T-helper 2 cell treated with Interferon-gamma antibody and Interleukin-4, amounts not matched to agents 5 μg/mL and 100 μg/mL, for 36 hours (primary cell): Measurements from ENCODE around the gene NDUFB11.

Source experiments
- DNase-seq: peaks from one replicate; pipeline ENCODE4 v3.0.0; 2021; ENCODE audit warnings: low spot score
- H3K27ac Mint-ChIP-seq: one replicate; pipeline ENCODE4 v1.8.0; 2021; ENCODE audit warnings: mild to moderate bottlenecking, mixed read lengths
- H3K27me3 Mint-ChIP-seq: one replicate; pipeline ENCODE4 v1.8.0; 2021; ENCODE audit warnings: low read depth, mixed read lengths
- H3K36me3 Mint-ChIP-seq: one replicate; pipeline ENCODE4 v1.8.0; 2021; ENCODE audit warnings: low read depth, mixed read lengths
- H3K4me1 Mint-ChIP-seq: one replicate; pipeline ENCODE4 v1.8.0; 2021; ENCODE audit warnings: low read depth, mixed read lengths
- H3K4me3 Mint-ChIP-seq: one replicate; pipeline ENCODE4 v1.8.0; 2022; ENCODE audit warnings: mild to moderate bottlenecking, moderate library complexity, mixed read lengths
- H3K9me3 Mint-ChIP-seq: one replicate; pipeline ENCODE4 v1.8.0; 2021; ENCODE audit warnings: mixed read lengths

Gene NDUFB11

DNA sequence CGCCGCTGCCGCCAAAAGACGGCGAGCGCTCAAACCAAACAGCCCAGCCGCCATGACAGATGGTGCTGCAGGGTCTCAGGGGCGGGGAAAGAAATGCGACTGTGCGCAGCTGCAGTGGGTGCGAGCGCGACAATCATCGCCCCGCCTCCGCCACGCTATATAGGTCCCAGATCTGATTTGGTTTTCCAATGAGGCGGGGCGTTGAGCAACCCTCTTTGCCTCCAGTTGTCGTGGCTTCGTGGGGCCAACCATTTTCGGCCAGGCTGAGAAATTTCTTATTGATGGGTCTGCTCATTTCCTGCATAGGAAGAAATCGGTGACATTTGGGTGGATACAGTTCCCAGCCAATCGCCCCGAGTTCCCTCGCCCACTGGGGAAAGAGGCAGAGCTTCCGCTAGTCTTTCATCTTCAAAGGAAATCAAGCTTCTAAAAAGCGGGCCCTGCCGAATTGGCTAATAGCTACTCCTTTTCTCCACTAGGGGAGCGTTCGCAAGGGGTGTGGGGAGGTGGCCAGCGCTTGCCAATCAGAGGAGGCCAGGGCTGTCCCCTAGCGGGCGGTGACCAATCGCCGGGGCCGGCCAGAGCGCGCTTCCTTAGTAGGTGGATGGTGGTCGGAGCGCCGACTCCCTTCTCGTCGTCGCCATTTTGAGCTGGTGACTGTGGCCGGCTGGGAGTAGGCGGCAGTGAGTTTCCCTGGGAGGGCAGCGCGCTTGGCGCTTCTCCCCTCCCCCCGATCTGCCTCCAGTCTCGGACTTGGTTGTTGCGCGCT is at the start of gene NDUFB11, which contains the start of gene RBM10:
NDUFB11 (minus strand) TSS at position 77 of the 769 bp plus-strand sequence; CDS start at position 54, 23 bp downstream.
RBM10 (plus strand) TSS at position 596 of the 769 bp plus-strand sequence. CDS start 2,261 bp downstream, outside the sequence.
- H3K4me1 Mint-ChIP-seq = peaks cover 21% of the 10 kb centered on the region
- no peaks in the 10 kb centered on the region for H3K27me3 Mint-ChIP-seq
- H3K4me3 Mint-ChIP-seq = peak within 1 kb of the TSS; percentile 98
- H3K36me3 Mint-ChIP-seq = peaks cover 40% of the 10 kb centered on the region
- H3K9me3 Mint-ChIP-seq = no peaks in the 10 kb centered on the region
- H3K27ac Mint-ChIP-seq = peak within 1 kb of the TSS; percentile 99
- peak; percentile 93 for DNase-seq

- peak; percentile 88 for DNase-seq
- H3K9me3 Mint-ChIP-seq = no peaks in the 10 kb centered on the region
- H3K27ac Mint-ChIP-seq = peak within 1 kb of the TSS; percentile 99
- H3K27me3 Mint-ChIP-seq = no peaks in the 10 kb centered on the region
- peaks cover 34% of the 10 kb centered on the region for H3K4me1 Mint-ChIP-seq
- H3K4me3 Mint-ChIP-seq = peak within 1 kb of the TSS; percentile 95
- H3K36me3 Mint-ChIP-seq = peaks cover 22% of the 10 kb centered on the region
These were observed 49.1 kb upstream of the NDUFB11 start, which contains the start of gene UBA1 for GRCh38 chrX:47193475-47194193. Gene UBA1 (plus strand): TSS chrX:47193829. CDS start chrX:47198803, 4,974 bp downstream.

- Mint-ChIP-seq H3K4me3 (peak overlapping the region; percentile 96), H3K36me3 (peaks cover 18% of the 10 kb centered on the region), H3K27me3 (no peaks in the 10 kb centered on the region), H3K27ac (peak overlapping the region; percentile 94), H3K4me1 (peaks cover 34% of the 10 kb centered on the region), H3K9me3 (no peaks in the 10 kb centered on the region)
- no peak for DNase-seq
These were observed 47.4 kb upstream of the NDUFB11 start for GRCh38 chrX:47191806-47192401.

DNA sequence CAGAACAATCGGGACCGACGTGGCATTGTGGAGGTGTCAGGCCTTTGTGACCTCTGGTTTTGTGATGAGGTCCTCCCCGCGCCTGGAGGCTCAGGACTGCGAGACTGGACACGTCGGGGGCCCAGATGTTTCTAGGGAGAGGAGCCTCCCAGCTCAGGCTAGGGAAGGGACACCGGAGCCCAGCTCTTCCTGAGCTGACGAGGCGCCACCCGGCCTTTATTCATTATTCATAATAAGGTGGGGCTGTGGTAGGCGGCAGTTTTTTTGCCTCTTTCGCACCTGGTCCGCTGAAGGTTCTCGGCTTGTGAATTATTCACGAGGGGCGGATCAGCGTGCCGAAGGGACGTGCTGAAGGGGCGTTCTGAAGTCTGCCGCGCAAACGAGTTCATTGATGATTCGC is 46.8 kb upstream of the NDUFB11 start:
- H3K36me3 Mint-ChIP-seq = peaks cover 21% of the 10 kb centered on the region
- no peaks in the 10 kb centered on the region for H3K27me3 Mint-ChIP-seq
- peak; percentile 17 for DNase-seq
- H3K4me3 Mint-ChIP-seq = peak overlapping the region; percentile 96
- H3K4me1 Mint-ChIP-seq = peaks cover 29% of the 10 kb centered on the region
- H3K9me3 Mint-ChIP-seq = no peaks in the 10 kb centered on the region
- H3K27ac Mint-ChIP-seq = peak overlapping the region; percentile 94

DNA sequence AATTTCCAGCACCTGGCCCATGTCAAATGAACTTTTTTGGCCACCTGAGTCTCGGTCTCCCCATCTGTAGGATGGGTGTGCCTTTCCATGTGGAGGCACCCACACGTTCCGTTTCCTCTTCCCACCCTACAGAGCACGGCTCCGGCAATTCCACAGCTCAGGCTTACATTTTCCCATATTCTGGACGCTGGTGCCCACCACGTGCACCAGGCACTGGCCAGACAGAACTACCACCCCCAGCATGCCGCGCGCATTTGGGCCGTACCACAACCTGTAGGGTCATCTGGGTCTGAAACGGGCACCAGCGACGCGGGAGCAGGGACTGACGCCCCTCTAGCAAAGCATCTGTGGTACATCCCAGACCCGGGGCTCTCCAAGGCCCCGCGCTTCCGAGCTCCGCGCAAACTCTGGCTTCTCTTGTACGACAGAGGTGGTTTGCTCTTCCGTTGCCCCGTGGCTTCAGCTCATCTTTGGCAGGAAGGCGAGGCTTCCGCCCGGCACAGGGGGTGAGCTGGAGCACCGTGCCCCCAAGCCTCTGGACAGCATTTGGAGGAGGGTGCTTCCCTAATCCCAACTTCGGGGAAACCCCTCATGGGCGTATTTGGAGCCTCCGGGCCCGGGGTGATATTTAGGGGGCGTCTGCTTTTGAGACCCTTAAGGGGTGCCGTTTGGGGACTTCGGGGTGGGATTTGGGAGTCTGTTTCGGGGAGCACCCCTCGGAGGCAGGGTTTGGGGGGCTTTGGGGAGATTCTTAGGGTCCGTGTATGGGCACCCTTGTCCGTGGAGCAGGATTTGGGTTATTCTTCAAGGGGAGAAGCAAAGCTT is 46.2 kb upstream of the NDUFB11 start:
- Mint-ChIP-seq H3K4me1 (peaks cover 22% of the 10 kb centered on the region), H3K4me3 (peak overlapping the region; percentile 96), H3K36me3 (peaks cover 17% of the 10 kb centered on the region), H3K9me3 (no peaks in the 10 kb centered on the region), H3K27me3 (no peaks in the 10 kb centered on the region), H3K27ac (peak overlapping the region; percentile 94)
- peak; percentile 82 for DNase-seq

DNA sequence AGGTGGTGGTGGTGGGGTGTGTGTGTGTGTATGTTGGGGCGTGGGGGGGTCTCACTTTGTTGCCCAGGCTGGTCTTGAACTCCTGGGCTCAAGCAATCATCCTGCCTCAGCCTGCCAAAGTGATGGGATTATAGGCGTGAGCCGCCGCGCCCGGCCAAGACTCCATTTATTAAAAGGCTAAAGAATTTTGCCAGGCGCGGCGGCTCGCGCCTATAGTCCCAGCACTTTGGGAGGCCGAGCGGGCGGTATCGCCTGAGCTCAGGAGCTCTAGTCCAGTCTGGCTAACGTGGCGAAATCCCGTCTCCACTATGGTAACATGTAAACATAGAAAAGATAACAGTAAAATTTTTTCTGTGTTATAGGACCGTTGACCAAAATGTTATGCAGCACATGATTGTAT is 45.4 kb upstream of the NDUFB11 start:
- no peak overlapping the region for H3K4me3 Mint-ChIP-seq
- peaks cover 18% of the 10 kb centered on the region for H3K4me1 Mint-ChIP-seq
- no peaks in the 10 kb centered on the region for H3K9me3 Mint-ChIP-seq
- peaks cover 19% of the 10 kb centered on the region for H3K36me3 Mint-ChIP-seq
- H3K27ac Mint-ChIP-seq = no peak overlapping the region
- DNase-seq = no peak
- H3K27me3 Mint-ChIP-seq = no peaks in the 10 kb centered on the region

- Mint-ChIP-seq H3K36me3 (peaks cover 20% of the 10 kb centered on the region), H3K4me1 (peaks cover 3% of the 10 kb centered on the region), H3K27ac (no peak overlapping the region)
These were observed 42.7 kb upstream of the NDUFB11 start for GRCh38 chrX:47187106-47187677.

DNA sequence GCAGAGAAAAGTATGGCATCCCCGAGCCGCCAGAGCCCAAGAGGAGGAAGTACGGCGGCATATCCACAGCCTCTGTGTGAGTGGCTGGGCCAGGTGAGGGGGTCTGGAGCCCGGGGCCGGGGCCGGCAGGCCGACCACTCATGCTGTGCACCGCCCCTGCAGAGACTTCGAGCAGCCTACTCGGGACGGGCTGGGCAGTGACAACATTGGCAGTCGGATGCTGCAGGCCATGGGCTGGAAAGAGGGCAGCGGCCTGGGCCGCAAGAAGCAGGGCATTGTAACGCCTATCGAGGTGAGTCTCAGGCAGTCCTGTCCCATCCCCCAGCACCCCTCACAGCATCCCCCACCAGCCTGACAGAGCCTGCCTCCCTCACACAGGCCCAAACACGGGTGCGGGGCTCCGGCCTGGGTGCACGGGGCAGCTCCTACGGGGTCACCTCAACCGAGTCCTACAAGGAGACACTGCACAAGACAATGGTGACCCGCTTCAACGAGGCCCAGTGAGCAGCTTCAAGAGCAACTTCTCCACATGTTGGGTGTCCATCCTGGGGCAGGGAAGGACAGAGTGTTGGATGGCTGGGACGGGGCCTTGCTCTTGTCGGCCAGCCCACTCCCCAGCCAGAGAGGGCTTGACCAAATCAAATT is 41.7 kb upstream of the NDUFB11 start:
- H3K4me1 Mint-ChIP-seq = peaks cover 3% of the 10 kb centered on the region
- H3K27me3 Mint-ChIP-seq = no peaks in the 10 kb centered on the region
- no peaks in the 10 kb centered on the region for H3K9me3 Mint-ChIP-seq
- no peak for DNase-seq
- peaks cover 20% of the 10 kb centered on the region for H3K36me3 Mint-ChIP-seq
- H3K27ac Mint-ChIP-seq = no peak overlapping the region
- H3K4me3 Mint-ChIP-seq = no peak overlapping the region

More at GRCh38 chrX:47187106-47187677, 42.7 kb upstream of the NDUFB11 start:
- no peak for DNase-seq
- no peaks in the 10 kb centered on the region for H3K9me3 Mint-ChIP-seq
- H3K4me3 Mint-ChIP-seq = no peak overlapping the region
- H3K27me3 Mint-ChIP-seq = no peaks in the 10 kb centered on the region

- no peak for DNase-seq
- H3K4me1 Mint-ChIP-seq = peaks cover under 1% of the 10 kb centered on the region
- no peak overlapping the region for H3K27ac Mint-ChIP-seq
- H3K9me3 Mint-ChIP-seq = no peaks in the 10 kb centered on the region
- H3K36me3 Mint-ChIP-seq = peaks cover 25% of the 10 kb centered on the region
- no peak overlapping the region for H3K4me3 Mint-ChIP-seq
- no peaks in the 10 kb centered on the region for H3K27me3 Mint-ChIP-seq
These were observed 40.7 kb upstream of the NDUFB11 start for GRCh38 chrX:47185241-47185640.

DNA sequence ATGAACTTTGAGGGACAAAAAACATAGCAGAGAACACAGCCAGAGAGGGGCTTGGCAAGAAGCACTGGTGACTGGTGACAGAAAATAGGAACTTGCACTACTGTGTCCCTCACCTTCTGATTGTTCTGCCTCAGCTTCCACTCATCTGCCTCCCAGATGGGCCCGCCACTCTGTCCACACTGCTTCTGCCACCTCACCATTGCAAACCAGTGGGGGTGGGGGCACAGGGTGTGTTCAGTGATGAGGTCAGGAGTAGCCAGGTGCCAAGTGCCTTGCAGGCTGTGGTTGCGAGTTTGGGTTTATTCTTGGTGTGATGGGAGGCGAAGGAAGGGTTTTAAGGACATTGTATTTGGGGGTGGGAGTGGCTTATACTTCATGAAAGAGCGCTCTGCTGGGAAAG is 40.0 kb upstream of the NDUFB11 start:
- Mint-ChIP-seq H3K4me3 (no peak overlapping the region), H3K4me1 (no peaks in the 10 kb centered on the region), H3K27me3 (no peaks in the 10 kb centered on the region), H3K27ac (no peak overlapping the region), H3K9me3 (no peaks in the 10 kb centered on the region), H3K36me3 (peaks cover 26% of the 10 kb centered on the region)
- DNase-seq = no peak

GRCh38 chrX:47182106-47182700 is 37.7 kb upstream of the NDUFB11 start:
- no peak for DNase-seq
- Mint-ChIP-seq H3K4me1 (no peaks in the 10 kb centered on the region), H3K27ac (no peak overlapping the region), H3K36me3 (peaks cover 31% of the 10 kb centered on the region), H3K4me3 (no peak overlapping the region), H3K9me3 (no peaks in the 10 kb centered on the region), H3K27me3 (no peaks in the 10 kb centered on the region)

DNA sequence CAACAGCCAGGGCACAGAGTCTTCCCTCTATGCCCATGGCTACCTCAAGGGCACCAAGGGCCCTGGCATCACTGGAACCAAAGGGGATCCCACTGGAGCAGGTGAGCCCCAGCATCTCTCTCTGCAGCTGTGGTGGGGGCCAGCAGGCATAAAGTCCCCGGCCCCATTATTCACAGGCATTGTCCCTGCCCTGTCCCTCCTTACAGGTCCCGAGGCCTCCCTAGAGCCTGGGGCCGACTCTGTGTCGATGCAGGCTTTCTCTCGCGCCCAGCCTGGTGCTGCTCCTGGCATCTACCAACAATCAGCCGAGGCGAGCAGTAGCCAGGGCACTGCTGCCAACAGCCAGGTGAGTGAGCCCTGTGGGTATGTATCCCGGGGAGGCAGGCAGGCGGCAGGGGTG is 36.8 kb upstream of the NDUFB11 start:
- Mint-ChIP-seq H3K36me3 (peaks cover 32% of the 10 kb centered on the region), H3K4me1 (peaks cover under 1% of the 10 kb centered on the region), H3K4me3 (no peak overlapping the region), H3K27me3 (no peaks in the 10 kb centered on the region), H3K27ac (no peak overlapping the region), H3K9me3 (no peaks in the 10 kb centered on the region)
- no peak for DNase-seq
